HG03064 (cell line): ENCODE data around the gene LRP5.

Experiments
- ATAC-seq: cut with Tn5 transposase; IDR thresholded peaks from one replicate; pipeline ENCODE4 v1.9.1; 2021; ENCODE audit warnings: low read depth; ENCODE audit not compliant: unreplicated experiment

Gene LRP5

GRCh38 chr11:68312117-68312779, at the start of gene LRP5:
Gene LRP5, plus strand, starts transcription at chr11:68312591. Its CDS starts 124 bp downstream, at chr11:68312715.
- no peak for ATAC-seq

GRCh38 chr11:68263444-68264035, 48.9 kb upstream of the LRP5 start:
- no peak for ATAC-seq

DNA sequence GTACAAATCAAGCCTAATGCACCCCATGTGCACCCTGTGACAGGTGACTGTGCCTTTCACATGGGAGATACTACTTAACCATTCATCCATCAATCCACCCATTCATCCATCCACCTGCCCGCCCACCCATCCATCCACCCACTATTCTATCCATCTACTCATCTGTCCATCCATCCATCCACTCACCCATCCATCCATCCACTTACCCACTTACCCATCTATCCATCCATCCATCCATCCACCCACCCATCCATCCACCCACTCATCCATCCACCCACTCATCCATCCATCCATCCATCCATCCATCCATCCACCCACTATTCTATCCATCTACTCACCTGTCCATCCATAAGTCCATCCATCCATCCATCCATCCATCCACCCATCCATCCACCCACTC, 48.1 kb upstream of the LRP5 start:
- ATAC-seq, result no peak

DNA sequence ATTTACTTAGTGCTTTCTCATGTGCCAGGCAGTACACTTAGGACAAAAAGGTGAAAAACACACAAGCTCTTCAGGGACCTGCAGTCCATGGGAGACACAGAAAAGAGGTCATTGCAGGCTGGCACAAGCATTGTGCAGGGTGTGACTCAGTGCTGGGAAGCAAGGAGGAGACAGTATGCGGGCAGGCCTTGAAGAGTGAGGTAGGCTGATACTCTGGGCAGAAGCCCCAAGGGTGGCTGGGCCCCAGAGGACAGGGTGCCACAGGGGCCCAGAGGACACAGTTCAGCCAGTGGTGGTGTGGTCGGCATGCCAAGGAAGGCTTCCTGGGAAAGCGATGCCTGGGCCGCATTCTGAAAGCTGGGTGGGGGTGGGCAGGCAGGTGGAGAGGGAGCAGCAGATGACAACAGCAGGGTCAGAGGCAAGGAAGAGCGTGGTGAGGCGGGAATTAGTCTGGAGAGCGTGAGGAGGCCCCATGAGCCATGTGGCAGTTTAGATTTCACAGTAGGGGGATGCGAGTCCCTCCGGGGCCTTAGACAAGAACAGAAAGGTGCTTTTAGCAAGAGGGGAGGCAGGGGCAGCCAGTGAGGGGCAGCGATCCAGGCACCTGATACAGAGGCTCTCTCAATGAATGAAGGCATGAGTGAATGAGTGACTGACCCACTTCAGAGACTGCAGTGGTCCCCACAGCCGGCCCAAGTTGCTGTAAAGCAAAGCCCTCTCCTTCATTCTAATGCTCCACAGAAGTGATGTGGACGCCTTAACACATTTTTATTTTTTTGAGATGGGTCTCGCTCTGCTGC, 47.5 kb upstream of the LRP5 start:
- ATAC-seq, result no peak

DNA sequence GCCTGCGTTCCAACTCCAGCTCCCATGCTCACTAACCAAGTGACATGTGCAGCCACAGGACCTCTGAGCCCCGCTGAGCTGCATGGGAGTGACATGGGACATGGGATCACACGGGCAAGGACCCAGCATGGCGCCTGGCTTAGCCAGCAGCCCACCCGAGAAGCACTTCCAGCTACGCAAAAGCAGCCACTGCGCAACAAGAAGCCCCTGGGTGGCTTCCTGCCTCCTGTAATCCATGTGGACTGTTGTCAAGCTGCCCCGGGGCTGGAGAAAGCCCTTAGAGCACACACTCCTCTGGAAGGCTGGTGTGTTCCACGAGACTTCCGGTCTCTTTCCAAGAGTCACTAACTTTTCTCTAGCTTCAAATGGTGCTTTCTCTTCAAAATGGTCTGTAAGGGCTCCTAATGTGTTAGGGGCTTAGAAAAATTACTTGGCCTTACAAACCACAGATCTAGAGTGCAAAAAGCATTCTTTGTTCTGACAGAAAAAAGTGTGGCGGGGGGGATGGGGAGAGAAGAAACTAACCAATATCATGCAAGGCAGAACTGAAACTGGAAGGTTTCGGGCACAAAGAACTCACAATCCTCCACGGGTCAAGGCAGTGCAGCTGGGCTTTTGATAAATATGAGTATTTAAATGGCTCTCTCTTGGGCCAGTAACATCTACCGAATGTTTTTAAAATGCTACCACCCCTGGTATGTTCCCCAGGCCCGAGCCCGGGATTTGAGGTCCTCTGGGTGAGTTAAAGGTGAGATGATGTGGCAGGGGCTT, 46.1 kb upstream of the LRP5 start:
- no peak for ATAC-seq

DNA sequence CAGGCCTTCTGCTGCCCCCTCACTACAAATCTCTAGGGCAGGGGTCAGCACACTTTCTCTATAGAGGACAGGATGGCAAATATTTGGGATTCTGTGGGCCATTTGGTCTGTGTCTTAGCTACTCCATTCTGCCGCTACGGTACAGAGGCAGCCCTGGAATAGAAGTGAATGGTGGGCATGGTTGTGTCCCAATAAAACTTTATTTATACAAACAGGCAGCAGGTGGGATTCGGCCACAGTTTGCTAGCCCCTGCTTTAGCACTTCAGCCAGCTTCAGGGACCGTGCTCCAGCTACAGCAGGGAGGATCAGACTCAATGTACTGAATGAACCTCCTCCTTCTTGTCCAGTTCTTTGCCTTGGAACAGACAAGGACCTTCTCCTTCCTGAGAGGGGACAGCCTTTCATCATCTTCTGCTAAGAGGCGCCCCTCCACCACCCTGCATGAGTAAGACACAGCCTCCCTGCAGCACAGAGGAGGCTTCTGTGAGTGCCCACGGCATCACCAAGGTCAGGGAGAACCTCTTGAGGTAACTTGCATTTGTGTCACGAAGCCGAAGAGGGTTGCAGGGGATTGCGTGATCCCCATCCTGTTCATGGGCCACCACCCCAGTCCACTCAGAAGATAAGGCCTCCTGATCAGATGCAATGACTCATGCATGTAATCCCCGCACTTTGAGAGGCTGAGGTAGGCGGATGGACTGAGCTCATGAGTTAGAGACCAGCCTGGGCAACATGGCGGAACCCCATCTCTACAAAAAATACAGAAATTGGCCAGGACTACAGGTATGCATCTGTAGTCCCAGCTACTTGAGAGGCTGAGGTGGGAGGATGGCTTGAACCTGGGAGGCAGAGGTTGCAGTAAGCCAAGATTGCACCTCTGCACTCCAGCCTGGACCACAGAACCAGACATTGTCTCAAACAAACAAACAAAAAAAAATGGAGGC, 45.2 kb upstream of the LRP5 start:
- ATAC-seq, result no peak

GRCh38 chr11:68267881-68268240, 44.5 kb upstream of the LRP5 start:
- ATAC-seq, result no peak

- ATAC-seq, result no peak
Observed at GRCh38 chr11:68269414-68270081, 42.8 kb upstream of the LRP5 start.

GRCh38 chr11:68270196-68271022, 42.0 kb upstream of the LRP5 start:
- no peak for ATAC-seq

DNA sequence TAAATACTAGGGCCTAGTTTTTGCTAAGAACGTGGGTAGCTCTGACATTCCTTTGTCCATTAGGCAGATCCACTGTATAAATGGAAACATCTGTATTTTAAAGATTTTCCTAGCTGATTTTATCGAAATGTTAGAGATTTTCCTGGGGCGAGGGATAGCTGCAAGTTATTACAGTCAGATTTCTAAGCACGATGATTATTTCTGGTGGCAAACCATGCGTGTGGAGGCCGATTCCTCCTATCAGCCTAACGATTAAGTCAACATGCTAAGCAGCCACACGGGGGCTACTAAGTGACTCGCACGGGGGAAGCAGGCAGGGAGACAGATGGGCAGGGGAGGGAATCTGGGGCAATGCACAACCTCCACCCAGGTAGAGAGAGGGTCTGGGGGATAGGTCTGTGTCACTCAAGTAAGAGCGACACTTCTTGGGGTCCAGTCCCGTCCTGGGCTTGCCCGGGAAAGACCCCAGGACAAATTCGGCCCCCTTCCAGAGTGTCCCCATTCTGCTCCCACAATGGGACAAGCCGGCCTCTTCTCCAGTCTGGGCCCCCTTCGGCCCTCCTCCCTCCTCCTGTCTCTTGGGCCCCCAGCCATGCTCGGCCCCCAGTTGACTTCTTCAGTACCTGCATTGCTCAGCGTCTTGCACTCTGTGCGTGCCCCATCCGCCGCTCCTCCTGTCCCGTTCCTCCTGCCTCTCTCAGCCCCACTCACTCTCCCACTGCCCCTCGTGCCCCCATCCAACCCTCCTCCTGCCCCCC, 41.2 kb upstream of the LRP5 start:
- ATAC-seq, result no peak

- ATAC-seq, result peak; percentile 66
Observed at GRCh38 chr11:68271781-68272608, 40.4 kb upstream of the LRP5 start, which contains the start of gene C11orf24. Gene C11orf24, minus strand, starts transcription at chr11:68271973. Its CDS starts 8,206 bp downstream, at chr11:68263767.

GRCh38 chr11:68273026-68273738, 39.2 kb upstream of the LRP5 start:
- no peak for ATAC-seq

GRCh38 chr11:68274306-68274705, 38.1 kb upstream of the LRP5 start:
- ATAC-seq, result no peak

GRCh38 chr11:68275721-68276507, 36.5 kb upstream of the LRP5 start:
- no peak for ATAC-seq

DNA sequence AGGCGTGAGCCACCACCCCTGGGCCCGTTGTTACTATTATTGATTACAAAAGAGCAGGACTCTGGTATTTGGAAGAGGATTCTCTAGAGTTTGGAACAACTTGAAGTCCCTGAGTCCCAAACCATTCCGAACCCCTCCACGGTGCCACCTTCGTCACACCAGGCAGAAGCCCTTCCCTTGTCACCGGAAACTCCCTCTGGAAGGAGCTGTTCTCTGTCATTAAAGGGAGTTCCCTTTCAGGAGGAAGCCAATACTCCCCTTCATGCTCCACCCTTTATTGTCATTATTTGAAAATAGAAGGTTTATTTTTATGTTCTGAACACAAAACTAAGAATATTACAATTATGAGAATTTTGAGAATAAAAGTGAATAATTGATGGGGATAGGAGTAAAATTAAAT, 35.5 kb upstream of the LRP5 start:
- no peak for ATAC-seq
